ENCODE data around the gene MT1HL1.
A peak's percentile ranks its signal among the peaks of the same experiment; 100 is the strongest.

Gene MT1HL1

DNA sequence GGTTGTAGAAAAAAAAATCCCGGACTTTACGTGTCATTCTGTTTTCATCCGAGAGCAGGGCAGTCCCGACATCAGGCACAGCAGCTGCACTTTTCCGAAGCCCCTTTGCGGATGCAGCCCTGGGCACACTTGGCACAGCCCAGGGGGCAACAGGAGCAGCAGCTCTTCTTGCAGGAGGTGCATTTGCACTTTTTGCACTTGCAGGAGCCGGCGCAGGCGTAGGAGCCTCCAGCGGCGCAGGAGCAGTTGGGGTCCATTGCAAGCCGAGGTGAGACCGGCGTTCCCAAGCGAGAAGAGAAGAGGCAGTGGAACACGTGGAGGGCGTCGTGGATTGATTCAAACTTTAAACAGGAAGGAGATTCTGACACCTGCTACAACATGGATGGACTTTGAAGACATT is at the start of gene MT1HL1:
TSS of gene MT1HL1 (minus strand) at position 326 of the 400 bp plus-strand sequence. CDS start at position 257, 69 bp downstream.
- DNase-seq: no peak

DNA sequence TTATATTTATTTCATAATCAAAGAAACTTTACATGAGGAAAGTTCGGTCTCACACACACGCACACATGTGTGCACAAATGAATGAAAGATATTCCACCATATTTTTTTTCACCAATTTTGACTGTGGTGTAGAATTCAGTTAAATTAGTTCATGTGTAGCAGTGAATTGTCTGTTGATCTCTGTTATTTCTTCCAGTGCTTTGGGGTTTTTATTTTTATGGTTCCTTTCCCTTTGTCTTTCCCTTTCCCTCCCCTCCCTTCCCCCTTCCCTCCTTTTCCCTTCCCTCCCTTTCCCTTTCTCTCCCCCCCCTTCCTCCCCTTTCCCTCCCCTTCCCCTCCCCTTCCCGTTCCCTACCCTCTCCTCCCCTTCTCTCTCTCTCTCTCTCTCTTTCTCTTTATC is 46.7 kb upstream of the MT1HL1 start:
- no peak for DNase-seq

DNA sequence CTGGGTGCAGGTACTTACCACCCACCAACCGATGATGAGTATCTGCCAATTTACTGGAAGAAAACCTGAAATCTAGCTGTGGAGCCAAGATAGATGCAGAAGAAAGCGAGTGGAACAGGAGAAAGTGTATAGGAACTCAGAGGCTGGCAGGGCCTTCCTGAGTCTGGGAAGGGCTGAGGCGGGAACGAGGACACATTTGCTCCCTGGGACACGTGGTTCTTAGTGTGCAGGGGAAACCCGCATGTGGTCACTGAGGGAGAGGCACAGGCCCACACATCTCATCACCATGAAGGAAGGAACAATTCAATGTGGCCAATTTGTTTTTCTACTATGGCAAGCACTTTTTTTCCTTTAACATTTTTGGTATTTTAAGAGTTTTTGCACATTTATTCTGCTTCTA is 45.9 kb upstream of the MT1HL1 start:
- DNase-seq: no peak

DNA sequence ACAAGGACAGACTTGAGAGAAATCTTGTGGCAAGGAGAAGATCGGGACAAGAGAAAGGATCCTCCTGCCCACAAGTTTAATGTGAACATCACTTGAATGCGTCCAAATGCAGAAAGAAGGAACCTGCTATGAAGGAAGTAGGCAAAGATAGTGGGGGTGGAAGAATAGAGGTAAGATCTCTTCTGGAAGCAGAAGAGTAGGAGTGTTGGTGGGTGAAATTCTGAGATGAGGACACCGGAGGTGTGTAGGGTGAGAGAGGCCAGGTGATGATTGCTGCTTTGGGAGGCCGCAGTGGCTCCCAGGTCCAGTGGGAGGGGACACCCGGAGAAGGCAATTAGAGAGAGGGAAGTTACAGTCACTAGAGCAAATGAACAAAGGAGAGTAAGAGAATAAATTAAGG is 44.6 kb upstream of the MT1HL1 start:
- DNase-seq: no peak

DNA sequence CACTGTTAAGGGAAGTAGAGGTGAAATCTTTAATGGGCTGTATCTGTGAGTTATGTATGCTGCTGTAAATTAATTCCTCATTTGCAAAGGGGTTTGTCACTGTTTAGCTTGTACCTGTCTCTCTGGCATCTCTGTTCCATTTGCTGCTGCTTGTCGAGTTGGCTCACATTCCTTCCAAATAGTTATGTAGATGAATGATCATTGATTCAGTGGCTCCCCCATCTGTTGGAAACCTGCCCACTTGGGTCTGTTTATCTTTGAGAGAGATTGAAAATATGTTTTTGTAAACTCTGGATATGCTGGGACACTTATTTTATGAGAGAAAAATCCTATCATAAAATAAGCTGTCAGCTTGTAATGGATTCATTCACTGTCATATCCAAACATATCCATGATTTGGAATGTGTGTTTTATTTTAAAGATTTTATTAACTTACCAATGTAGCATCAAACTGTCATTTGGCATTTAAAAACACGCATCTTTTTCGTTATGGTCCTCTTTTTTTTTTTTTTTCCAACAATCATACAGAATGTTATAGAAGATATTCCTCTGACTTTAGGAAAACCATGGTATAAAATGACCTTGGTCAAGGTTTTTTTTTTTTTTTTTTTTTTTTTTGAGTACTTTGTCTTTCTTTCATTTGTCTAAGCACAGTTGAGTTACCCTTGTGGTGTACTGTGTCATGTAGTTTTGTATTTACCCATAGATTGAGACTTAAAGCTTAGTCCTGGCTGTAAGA is 41.2 kb upstream of the MT1HL1 start:
- DNase-seq: peak; percentile 35

DNA sequence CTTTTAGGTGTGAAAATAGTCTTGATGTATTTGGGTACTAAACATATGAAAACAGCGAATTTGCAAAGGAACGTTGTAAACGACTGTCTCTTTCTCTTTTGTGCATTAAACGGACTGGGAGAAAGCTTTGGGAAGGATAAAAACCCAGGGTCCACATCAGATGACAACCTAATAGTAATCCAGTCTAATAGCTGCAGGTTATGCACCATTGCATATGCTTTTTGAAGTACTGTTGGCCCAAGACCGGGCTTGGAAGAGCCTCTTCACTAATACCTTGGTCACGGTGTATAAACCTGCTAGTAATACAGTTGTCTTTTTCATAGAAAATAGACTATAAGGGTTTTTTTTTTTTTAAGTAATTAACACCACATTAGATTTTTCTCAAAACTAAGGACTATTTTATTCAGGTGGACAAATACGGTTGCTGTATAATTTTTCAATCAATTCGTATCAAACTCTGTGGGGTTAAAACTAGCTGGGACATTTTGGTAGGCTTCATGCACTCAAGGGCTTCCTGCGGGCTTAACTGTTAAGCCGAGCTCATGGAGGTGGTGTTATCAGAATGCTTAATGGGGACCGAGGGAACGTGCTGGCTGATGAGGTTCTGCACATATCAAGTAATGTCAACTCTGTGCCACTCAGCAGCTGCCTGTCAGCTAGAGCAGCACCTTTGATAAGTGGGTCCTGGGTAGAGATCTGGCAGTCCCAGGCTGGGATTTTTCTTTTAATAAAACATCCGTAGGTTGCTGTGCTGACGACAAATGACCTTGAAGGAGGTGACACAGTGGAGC is 39.8 kb upstream of the MT1HL1 start:
- DNase-seq: peak; percentile 31

DNA sequence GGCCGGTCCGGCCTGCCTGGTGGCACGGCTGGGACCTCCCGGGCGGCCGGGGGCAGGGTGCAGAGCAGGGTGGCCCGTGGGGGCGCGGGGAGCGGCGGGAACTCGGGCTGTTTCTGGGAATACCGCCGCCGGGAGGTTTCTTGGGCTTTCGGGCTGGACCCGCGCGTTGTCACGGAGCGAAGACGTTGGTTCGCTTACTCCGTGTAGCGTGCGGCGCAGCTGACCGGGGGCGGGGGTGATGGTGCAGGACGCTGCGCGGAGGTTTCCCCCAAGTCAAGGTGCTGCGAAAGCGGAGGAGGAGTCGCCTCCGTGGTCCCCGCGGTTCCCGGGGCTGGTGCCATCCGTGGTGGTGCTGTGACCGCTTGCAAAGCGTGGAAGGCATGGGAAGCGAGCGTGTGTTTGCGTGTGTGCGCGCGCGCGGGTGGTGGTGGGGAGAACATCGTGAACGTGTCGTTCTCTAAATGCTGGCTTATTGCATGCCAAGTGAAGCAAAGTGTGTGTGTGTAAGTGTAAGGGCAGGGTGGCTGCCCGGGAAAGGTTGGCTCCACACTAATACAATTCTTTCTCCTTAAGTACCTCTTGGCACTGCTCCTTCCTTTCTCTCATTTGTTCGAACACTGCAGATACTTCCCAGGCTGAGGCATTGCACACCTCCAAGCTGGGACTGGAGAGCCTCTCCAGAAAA is 38.8 kb upstream of the MT1HL1 start:
- peak; percentile 68 for DNase-seq

DNA sequence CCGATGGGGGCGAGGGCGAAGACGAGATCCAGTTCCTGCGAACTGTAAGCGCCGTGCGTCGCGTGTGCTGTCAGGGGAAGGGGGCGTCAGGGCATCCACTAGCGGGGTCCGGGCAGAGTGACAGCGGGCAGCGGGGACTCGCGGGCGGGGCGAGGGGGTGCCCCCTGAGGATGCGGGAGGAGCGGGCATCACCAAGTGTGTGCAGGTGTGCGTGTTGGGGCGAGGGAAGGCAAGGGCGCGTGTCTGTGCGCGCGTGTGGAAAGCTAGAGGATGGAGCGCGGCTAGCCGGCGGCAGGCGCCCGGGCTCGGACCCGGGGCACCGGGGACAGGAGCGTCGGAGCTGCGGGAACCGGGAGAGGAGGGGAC is 38.3 kb upstream of the MT1HL1 start:
- DNase-seq: peak; percentile 66

DNA sequence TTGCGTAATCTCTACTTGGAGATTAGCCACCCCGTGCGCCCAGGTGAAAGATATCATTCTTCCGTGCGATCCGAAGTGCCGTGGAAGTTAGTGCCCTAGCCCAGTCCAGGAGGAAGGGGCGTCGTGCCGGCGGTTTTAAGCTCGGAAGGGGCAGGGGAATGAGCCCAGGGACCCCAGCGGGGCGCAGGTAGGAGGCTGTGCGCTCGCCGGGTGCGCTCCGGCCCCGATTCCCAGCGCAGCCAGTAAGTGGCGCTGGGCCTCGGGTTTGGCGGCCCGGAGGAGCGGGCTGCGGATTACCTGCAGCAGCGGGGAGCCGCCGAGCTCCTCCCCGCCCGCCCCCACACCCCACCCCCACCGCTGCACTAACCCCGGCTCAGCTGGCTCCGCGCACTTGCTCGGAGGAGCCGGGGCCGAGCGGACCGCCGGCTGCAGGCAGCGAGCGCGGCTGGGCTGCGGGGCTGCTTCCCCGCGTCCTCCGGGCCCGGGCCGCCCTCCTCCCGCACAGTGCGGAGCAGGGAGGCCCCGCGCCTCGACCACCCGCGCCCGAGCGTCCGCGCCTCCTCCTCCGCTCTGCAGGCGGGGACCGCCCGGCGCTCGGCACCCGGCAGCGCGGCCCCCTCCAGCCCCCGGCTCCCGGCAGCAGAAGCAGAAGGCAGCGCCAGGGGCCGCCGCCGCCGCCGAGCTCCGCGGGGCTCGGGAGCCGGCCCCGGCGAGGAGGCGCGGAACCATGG is 37.7 kb upstream of the MT1HL1 start, which contains the start of gene RYR2:
TSS of gene RYR2 (plus strand) at position 390 of the 731 bp plus-strand sequence. CDS start at position 728, 338 bp downstream.
- DNase-seq: peak; percentile 72

DNA sequence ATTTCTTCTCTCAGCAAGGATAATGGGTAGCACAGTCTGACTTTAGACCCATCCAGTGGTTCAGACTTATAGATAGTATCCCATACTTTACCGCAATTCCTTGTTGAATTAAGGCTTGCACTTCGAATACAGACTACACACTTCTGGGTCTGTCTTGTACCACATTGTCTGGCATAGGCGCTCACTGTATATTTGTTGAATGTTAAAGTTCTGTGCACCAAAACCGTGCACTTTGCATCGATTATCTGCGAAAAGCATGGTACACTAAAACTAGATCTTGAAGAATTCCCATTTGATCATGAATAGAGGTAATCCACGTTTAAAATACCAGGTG is 37.2 kb upstream of the MT1HL1 start:
- no peak for DNase-seq

DNA sequence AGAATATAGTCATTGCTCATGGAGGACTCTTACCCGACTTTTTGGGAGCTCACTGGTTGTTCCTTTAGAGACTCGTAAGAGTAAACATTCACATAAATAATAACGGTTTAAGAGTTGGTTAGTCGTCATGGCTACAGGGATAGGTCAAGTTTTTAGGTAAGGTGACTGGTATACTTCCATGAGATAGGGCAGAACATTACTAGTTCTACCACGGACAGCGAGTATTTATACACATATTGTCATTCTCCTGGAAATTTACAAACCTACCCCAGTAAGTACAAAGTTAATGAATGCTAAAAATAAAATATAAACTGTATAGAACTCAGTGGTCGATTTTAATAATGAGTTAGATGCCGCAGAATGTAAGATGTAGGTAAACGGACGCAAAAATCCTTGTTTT is 36.6 kb upstream of the MT1HL1 start:
- DNase-seq: no peak

DNA sequence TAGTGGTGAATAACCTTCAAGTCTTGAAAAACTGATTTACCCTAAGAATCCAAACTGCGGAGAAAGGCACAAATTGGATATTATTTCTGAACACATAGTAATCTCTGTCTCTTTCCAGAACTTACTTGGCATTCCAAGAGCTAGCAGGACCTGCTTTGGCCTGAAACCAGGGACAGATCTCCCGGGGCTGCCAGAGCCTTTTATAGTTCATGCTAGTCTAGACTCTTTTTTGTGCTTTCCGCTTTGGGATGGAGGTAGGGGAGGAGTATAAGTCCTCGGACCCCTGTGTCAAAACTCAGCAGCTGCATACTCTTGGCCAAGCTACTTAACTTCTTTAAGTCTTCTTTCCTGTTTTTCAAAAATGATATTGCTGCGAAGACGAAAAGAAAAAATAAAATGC is 34.0 kb upstream of the MT1HL1 start:
- no peak for DNase-seq

DNA sequence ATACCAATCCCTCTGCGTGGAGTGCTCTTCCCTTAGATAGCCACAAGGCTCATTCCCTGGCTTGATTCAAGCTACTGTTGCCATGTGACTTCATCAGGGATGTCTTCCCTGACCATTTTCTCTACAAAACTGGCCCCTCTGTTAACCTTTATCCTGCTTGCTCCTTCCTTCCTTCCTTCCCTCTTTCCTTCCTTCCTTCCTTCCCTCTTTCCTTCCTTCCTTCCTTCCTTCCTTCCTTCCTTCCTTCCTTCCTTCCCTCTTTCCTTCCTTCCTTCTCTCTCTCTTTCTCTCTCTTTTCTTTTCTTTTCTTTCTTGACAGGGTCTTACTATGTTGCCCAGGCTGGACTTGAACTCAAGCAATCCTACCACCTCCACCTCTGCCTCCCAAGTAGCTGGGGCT is 31.5 kb upstream of the MT1HL1 start:
- DNase-seq: no peak

DNA sequence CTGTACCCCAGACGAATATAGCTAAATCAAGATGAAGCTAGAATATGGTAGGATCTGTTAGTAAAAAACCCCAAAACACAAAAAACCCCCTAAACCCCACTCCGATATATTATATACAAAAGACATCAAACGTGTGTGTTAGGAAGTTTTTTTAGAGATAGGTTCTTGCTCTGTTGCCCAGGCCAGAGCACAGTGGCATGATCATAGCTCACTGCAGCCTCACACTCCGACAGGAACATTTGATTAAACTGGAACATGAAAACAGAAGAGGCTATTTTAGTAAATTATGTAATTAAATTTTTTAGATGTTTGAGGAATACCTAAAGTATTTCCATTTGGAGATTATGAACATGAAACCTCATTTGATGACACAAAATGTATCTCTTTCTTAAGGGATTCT is 29.6 kb upstream of the MT1HL1 start:
- DNase-seq: no peak

DNA sequence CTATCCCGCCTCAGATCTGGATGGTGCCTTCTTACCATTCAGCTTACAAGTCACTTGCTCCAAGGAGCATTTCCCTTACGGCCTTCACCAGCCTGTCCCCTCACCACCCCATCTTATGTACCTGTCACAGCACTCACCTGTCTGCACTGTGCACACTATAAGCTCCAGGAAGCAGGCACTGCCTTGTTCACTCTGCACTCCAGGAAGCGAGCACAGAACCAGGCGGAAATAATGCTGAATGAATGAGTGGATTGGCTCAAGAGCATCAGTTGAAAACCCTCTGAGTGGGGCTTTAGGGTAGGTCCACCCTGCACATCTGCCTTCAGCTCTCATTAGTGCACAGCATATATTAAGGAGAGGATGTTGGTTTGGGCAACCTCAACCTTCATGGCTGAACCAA is 28.8 kb upstream of the MT1HL1 start:
- no peak for DNase-seq

DNA sequence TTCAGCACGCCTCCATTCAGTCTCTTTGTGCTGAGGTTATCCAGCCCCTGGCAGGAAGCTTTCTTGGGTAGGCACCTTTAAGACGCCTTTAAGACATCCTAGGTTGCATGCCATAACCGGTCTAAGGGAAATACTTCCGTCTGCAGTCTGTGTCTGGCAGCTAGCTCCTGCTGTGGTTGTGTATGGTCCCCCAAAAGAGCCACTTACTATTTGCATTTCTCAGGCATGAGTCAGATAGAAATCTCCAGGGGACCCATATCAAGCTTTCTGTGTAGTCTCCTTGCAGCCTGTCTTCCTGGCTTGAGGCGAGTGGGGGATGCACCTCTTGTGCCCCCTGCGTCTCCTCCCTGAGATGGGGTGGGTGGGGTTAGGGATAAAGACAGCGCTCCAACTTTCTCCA is 27.8 kb upstream of the MT1HL1 start:
- no peak for DNase-seq

DNA sequence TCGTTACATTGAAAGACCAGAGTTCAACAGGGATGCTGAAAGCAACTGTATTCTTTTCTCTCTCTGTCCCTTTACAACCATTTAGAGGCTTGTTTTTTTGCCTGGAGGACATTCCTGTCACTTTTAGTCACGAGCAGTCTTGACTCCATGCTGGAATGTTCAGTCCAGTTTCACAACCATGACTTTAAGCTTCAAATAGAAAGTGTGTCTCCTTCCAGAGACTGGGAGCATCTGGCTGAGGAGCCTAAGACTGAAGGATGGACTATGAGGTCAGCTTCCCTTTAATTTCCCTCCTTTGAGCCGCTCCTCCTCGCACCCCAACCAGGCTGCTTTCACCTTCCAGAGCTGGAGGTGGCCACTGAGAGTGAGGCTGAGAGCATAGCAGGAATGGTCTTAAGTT is 27.2 kb upstream of the MT1HL1 start:
- no peak for DNase-seq

DNA sequence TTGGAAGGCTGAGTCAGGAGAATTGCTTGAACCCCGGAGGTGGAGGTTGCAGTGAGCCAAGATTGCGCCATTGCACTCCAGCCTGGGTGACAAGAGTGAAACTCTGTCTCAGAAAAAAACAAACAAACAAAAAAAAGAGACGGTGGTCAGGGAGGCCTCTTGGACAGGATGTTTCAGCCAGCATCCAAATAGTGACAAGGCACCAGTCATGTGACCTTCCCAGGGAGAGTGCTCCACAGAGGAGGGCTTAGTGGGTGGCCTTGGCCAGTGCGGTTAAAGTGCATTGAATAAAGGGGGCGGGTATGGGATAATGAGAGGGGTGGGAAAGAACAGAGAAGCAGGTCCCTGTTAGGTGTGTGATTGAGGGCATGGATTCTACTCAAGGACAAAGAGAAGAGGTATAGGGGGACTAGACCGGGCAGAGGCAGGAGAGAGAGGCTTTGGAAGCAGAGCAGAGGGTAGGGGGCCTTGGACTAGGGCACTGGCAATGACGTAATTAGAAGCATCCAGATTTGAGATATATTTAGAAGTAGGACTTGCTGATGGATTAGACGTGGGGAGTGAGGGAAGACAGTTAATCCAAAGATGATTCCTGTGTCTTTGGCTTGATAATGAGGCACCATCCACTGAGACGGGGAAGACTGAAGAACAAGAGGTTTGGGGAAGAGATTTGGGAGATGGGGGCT is 25.8 kb upstream of the MT1HL1 start:
- DNase-seq: no peak

DNA sequence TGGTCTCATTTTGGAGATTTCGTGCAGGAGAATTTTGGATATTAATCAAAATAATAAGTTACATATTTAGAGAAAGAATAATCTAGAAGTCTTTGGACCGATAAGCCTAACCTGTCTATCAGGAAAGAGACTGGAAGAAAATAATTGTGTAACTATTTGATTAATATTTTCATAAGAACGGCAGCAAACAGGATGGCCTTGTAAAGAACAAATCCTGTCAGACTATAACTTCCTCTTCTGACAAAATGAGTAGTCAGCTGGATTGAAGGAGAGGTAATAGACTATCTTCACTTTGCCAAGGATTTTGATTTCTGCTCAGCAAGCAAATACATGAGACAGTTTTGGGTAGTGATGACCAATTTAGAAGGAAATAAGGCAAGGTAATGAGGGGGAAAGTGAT is 25.0 kb upstream of the MT1HL1 start:
- DNase-seq: no peak

DNA sequence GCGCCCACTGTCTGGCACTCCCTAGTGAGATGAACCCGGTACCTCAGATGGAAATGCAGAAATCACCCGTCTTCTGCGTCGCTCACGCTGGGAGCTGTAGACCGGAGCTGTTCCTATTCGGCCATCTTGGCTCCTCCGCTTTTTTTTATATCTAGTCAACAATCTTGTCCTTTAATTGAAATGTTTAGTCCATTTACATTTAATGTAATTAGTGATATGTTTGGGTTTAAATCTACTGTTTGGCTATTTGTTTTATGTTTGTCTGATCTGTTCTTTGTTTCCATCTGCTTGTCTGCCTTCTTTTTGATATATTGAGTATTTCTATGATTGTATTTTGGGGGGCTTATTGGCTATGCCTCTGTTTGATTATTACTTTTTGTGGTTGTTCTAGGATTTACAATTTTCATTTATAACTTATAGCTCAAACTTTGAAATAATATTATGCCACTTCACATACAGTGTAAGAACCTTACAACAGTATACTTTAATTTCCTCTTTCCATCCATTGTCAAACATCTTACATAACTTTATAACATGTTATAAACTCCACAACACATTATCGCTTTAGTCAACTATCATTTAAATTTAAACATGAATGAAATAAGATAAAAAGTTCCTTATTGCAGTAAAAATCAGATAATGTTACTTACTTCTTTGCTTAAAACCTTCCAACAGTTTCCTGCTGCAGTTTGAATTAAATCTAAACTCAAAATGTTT is 21.3 kb upstream of the MT1HL1 start:
- DNase-seq: no peak

DNA sequence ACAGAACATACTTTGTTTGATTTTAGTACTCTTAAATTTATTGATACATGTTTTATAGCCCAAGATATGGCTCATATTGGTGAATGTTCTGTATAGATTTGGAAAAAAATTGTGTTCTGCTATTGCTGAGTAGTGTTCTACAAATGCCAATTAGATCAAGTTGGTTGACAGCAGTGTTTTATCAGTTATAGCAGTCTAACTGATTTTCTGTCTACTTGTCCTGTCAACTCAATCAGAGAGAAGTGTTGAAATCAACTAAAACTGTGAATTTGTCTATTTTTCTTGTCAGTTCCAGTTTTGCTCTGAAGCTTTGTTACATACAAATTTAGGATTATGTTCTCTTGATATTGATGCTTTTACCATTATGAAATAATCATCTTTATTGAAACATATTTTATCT is 14.7 kb upstream of the MT1HL1 start:
- DNase-seq: no peak

DNA sequence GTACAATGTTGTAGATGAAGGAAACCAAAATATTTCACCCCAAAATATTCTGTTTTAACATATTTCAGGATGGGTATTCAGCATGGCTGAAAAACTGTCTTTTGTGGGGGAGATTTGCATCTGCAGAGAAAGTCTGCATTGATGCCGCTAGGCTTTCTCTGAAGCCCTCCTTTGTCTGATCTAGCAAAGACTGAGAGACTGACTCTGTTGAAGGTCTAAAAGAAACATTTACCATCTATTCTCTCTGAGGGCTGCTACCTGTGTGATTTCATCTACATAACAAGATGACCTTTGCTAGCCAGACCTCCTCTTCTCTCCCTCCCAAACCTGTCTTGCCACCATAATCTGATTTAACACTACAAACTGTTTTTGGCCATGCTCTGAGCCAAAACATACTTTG is 12.4 kb upstream of the MT1HL1 start:
- no peak for DNase-seq

Measured in eye (tissue), 1 donor.